Measurements from ENCODE around the gene MAD2L1BP.
A peak's percentile ranks its signal among the peaks of the same experiment; 100 is the strongest.

The MAD2L1BP gene

DNA sequence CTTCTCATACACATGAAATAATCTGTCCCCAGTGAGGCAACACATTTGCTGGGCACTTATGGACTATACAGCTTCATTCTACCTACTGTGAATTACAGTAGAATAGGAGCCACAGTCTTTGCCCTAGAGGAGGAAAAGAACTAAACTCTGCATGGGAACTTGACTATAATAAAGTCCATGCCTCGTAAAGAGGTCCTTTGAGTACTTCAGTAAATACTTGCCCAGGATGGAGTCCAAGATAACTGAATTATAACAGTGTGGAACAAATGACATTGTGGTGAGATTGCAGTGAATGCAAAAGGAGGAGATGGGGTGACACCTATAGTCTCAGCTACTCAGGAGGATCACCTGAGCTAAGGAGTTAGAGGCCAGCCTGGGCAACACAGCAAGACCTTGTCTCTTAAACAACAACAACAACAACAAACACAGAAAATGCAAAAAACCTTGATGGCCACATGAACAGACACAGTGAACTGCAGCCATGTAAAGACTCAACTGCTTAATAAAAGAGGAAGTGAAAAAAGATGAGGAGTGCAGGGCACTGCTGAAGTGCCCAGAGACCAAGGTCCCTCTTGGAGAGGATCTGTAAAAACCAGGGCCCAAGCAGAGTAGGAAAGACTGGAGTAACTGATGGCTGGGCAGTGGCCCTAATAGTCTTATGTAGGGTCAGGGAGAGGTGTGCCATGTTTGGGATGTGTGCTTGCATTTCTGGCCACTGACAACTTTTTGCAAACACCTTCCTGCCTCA is 48.2 kb downstream of the MAD2L1BP start:
- DNase-seq = no peak

DNA sequence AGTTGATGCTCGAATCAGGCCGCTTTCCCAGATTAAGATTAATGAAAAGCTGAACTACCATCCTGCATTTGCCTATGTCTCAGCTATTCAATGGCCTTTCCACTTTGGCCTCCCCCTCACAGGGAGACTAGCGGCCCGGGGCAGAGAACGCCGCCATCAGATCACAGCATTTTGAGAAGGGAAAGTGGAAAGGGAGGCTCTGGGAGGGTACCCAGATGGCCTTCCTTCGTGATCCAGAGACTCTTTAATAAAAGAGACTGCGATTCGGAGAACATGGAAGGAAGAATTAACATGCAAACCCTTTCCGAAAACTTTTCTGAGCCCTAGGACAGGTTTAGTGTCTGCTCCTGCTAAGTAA is 51.4 kb downstream of the MAD2L1BP start:
- DNase-seq = no peak

DNA sequence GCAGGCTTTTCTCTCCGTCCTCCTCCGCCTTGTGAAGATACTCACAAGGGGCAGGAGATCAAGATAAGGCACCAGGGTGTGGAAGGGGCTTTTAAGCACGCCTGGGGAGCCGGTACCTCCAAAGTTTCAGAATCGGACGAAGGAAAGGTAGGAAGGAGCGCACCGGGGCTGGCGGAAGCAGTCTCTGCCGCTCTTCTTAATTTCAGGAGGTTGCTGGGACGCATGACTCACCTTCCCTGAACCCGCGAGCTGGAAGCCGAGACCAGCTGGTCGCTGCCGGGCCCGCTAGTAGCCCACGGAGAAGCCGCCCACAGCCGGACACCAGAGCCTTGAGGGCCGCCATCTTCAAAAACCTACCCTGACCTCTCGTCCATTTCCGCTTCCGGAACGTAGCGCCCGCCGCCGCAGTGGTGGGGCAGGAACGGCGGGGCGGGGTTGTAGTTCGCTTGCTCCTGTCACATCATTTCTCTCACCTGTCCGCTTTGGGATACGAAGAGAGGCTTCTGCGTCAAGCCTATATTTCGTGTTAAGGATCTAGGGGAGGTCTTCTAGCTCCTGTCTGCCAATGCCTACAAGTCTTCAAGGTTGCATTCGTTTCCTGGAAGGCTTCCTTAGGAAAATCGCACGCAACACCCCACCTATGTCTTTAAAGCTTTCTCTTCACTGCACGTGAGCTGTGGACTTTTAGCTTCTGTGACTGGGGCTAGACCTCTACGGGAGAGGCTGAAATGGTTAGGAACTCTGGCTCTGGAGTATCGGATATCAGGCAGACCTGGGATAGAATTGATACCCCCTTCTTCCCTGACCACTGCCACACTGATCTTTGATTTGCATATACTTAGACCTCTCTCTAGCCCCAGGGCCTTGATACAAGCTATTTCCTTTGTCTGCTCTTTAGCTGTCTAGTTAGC is 52.1 kb downstream of the MAD2L1BP start, which contains the start of gene MRPS18A:
TSS of gene MRPS18A (minus strand) at position 355 of the 911 bp plus-strand sequence. CDS start at position 343, 12 bp downstream.
- DNase-seq = peak; percentile 70

DNA sequence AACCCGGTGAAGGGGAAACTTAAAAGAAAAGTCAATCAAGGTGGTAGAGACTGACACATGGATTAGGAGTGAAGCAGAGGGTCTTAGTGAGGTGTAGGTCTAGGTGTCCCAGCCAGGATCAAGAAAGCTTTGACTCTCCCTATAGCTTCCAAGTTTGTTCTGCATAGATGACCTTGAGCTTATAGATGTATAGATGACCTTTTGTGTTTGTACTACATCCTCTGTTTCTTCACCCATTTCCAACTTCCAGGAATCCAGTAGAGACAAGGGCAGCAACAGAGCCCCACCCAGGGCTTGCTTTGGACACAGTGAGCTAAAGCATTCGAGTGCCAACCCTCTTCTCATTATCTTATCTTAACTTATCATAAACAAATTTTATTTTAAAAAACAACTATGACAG is 53.8 kb downstream of the MAD2L1BP start:
- no peak for DNase-seq

Measured in NK-92 treated with Interleukin-12 subunit alpha and Interleukin-12 subunit beta, amount 100 ng/mL, for 24 hours (cell line).